Stimulated activated CD4-positive, alpha-beta T cell treated with anti-CD3 and anti-CD28 coated beads, Interleukin-15, amount 100 ng/mL, for 24 hours (primary cell): ENCODE measurements around the gene BAZ2B.
"Not testable (repeated sequence)": the region's sequence is repeated elsewhere in the genome, so short reads cannot be mapped to it uniquely, and the experiment has no call there.

ENCODE experiments used
- DNase-seq: peaks from one replicate; pipeline ENCODE4 v3.0.0-alpha.2; 2020

Gene BAZ2B

DNA sequence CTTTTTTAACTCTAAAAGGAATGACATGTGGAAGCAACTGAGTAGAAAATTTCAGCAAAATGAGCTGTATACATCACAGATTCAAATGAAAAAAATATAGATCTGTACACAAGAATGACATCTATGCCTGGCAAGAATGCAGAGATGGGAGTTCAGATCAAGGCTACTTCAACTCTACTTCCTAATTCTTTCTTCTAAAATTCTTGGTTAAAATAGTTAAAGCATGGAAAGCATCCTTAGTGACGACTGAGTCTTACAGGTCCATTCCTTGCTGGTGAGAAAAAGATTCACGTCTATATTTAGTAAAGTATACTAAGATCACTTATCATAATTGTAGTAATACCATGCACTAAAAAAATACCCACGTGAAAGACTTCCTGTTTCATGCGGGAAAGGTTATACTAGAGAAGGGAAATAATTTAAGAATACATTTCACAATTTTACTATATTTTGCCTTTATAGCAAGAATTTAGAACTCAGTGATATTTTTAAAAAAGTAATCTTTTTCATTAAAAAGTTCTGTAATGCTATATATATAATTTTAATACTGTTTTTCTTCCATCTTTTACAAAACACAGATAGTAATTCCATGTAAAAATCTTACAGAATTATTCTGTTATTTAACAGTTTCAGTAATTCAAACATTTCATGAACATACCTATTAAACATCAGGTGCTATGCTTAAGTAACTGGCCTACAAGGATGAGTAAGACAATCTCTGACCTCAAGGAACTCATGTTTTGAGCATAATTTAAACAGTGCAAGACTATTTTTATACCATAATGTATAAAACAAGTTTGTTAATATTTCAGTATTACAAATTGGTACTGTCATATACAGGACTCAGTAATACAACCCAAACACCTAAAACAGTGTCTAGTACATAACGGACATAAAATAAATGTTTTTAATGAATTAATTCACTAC lies 159.6 kb downstream of the BAZ2B start:
- no peak for DNase-seq

- no peak for DNase-seq
Measured at GRCh38 chr2:159455330-159455918, 160.9 kb downstream of the BAZ2B start.

- no peak for DNase-seq
Measured at GRCh38 chr2:159454185-159454584, 162.2 kb downstream of the BAZ2B start.

- no peak for DNase-seq
Measured at GRCh38 chr2:159450180-159450579, 166.2 kb downstream of the BAZ2B start.

GRCh38 chr2:159449504-159450124 lies 166.7 kb downstream of the BAZ2B start:
- no peak for DNase-seq

DNA sequence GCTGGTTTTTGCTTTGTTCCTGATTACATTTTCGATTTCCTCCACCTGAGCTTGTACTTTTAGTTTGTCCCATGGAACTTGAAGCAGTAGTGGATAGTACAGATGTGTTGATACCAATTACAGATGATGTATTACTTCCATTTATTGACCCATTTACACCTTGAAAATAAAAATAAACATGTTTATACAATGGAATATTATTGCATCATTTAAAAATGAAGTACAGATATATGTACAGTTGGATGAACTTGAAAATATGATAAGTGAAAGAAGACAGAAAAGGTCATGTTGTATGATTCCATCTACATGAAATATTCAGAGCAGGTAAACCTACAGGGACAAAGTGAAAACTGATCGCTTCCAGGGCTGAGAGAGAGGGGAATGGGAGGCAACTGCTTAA lies 169.5 kb downstream of the BAZ2B start:
- DNase-seq: no peak

GRCh38 chr2:159446201-159446600 lies 170.1 kb downstream of the BAZ2B start:
- DNase-seq: no peak

DNA sequence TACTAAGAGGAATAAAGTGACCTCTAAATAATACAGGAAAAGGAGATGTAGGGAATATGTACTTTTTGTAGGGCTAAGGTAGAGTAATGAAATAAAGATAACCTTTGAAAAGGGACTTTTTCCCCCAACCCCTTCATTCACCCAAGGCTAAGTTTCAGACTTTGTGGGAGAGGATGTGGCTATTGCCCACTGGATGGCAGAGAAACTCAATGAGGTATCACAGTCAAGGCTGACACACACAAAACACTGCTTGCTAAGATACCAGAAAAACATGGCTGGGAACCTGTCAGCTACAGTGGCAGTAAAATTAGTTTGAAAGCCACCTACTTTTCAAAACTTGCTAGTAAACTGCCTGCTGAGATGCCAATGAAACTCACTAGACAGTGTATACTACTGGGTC lies 171.0 kb downstream of the BAZ2B start:
- no peak for DNase-seq

DNA sequence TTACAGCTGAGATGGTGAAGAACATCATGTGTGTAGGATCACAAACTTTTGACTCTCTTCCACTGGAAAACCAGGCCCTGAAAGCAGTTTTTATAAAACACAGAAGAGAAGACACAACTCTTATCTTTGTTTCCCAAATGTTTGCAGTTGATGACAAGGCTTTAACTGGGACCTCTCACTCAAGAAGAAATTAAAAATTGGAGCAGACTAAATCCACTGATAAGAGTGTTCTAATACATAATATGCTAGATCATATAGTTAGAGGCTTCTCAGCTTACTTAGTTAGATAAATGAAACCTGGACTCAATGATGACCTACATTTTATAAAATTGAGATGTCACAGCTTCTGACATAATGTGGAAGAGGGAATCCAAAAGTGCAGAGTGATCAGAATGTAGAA lies 171.6 kb downstream of the BAZ2B start:
- DNase-seq: no peak

DNA sequence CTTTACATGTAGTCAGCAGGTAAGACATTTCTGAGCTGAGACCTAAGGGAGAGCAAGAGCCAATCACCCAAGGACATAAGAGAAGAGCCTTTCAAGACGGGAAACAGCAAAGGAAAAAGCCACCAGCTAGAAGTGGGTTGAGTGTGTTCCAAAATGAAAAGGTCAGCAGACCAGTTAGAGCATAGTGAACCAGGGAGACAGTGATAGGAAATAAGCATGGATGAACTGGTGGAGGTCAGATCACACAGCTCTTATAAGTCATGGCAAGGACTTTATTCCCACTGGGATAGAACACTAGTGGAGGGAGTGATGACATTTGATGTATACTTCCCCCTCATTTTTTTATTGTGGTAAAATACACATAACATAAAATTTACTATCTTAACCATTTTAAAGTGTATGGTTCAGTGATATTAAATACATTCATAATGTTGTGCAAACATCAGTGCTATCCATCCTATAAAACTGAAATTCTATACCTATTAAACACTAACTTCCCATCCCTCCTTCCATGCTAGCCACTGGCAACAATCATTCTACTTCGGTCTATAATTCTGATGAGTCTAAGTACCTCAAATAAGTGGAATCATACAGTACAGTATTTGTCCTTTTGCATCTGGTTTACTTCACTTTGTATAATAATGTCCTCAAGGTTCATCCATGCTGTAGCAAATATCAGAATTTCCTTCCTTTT lies 174.0 kb downstream of the BAZ2B start:
- no peak for DNase-seq

DNA sequence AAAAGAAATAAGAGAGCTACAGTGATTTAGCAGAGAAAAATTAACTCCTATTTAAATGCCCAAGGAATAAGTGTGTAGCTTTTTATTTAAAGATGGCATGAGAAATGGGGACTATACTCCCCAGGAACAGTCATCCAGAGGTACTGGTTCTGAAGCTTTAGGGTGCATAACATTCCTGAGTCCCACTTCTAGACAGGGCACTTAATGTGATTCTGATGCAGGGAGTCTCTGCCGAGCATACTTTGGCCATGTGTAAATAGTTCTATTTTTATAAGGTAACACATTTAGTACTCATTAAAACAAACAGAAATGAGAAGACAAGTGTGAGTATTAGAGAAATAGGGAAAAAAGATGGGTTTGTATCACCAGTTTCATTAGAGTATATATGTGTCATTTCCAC lies 175.2 kb downstream of the BAZ2B start:
- DNase-seq: no peak

GRCh38 chr2:159439421-159439820 lies 176.9 kb downstream of the BAZ2B start:
- DNase-seq: no peak

GRCh38 chr2:159438720-159439353 lies 177.5 kb downstream of the BAZ2B start:
- DNase-seq: no peak

GRCh38 chr2:159438284-159438683 lies 178.1 kb downstream of the BAZ2B start:
- DNase-seq: no peak

GRCh38 chr2:159432610-159433009 lies 183.7 kb downstream of the BAZ2B start:
- DNase-seq: no peak

DNA sequence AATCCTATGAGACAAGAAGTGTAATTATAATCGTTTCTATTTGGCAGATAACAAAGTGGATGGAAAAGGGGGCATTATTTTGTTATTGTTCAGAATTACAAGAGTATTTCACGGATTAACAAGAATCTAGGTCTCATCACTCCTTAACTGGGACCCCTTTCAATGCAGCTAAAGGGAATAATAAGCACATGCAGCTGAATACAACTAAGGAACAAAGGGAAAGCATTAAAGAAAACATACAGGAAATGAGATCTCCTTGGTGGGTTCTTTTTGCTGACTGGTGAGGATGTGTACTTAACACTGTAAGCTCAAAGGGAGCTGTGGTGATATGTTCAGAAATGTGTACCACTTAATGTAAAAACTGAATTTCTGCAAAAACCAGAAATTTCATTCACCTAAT lies 189.3 kb downstream of the BAZ2B start:
- DNase-seq: no peak

DNA sequence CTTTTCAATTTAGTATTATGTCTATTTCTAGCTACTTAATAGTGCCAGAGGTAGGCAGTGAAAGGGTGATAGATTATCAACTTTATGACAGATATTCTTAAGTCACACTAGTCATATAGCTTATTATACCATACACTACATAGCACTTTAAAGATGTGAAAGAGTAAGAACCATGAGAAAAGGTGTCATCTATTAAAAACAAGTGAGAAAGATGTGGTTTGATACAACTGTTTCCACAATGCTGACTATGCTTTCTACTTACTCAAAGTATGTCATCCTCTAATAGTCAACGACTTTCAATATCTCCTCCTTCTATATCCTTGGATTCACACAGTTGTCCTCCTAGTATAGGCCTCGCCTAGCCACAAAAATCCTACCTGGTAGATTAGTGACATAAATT lies 196.9 kb downstream of the BAZ2B start:
- no peak for DNase-seq

DNA sequence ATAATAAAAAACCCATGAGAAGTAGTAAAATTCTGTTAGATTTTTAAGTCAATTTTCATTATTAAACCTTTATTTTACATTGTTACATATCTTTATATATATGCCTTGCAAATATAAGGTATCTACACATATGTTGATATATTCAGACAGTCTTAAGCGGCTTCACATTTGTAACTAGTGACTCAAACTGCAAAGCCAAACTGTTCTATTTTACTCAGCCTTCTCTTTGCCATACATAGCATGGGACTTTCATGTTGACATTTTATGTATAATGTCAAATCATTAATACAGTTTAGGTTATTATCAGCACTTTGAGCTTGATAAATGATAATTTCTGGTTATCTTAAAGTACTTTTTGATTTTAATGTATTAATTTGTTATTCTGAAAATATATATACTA lies 204.9 kb downstream of the BAZ2B start:
- DNase-seq: no peak

DNA sequence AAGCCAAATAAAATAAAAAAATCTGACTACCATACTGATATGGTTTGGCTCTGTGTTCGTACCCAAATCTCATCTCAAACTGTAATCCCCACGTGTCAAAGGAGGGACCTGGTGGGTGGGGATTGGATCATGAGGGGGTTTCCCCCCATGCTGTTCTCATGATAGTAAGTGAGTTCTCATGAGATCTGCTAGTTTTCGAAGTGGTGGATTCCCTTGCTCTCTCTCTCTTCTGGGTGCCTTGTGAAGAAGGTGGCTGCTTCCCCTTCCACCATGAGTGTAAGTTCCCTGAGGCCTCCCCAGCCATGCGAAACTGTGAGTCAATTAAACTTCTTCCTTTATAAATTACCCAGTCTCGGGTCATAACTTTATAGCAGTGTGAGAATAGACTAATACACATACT lies 206.1 kb downstream of the BAZ2B start:
- DNase-seq: peak; percentile 3

DNA sequence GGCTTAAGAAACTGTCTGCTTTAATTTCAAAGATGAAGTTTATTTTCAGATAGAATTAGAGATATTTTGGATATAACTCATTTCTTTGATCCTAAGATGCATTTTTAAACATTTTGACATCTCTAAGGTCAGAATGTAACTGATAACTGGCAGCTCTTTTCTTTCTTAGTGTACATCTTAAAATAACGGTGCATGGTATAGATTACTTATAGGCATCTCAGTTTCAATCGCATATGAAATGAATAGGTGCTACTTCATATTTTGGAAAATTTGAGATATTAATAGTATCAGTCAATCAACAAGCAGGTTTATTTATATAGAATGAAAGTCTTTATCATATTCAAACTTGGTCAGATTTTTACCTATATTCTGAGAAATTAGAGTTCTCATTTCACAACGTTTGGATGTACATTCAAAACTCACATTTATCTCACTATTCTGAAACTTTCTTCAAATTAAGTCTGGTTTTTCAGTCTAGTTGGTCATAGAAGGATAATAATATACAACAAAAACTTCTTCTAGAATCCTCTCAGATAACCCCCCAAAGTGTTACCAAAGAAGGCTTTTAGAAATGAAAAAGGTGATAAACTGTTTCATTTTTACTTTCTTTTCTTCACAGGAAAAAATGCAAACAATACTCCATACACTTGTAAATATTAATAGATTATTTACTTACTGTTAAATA lies 207.1 kb downstream of the BAZ2B start:
- DNase-seq: no peak

- DNase-seq: no peak
Measured at GRCh38 chr2:159402790-159403189, 213.6 kb downstream of the BAZ2B start.

DNA sequence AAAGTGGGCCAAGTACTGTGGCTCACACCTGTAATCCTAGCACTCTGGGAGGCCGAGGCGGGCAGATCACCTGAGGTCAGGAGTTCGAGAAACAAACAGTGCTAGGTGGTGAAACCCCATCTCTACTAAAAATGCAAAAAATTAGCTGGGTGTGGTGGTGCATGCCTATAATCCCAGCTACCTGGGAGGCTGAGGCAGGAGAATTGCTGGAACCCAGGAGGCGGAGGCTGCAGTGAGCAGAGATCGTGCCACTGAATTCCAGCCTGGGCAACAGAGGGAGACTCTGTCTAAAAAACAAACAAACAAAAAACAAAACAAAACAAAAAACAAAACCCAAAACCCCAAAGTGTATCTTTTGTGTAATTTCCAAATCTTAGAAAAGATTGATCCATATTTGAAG lies 214.2 kb downstream of the BAZ2B start:
- DNase-seq: not testable (repeated sequence)
